Vagina (tissue), 2 donors: ENCODE measurements around the gene ZDHHC22.
A peak's percentile ranks its signal among the peaks of the same experiment; 100 is the strongest.

Experiments
- CTCF ChIP-seq, 3 experiments: fragments of 450-650 bp in 2 of 3; fragments of 200-600 bp in 1 of 3; sonication (generic) in 1 of 3; IDR thresholded peaks; one replicate each; pipeline ENCODE4 v1.5.1; 2017 to 2019; ENCODE audit warnings: antibody characterized with exemption in 3 of 3, mild to moderate bottlenecking in 2 of 3, moderate library complexity in 2 of 3
- POLR2AphosphoS5 ChIP-seq, 2 donors: sonication (generic); formaldehyde crosslinking; IDR thresholded peaks; one replicate each; pipeline ENCODE4 v1.9.0; 2017; ENCODE audit warnings: antibody characterized with exemption in 2 of 2, mild to moderate bottlenecking in 2 of 2, low read depth in 1 of 2; ENCODE audit not compliant: insufficient read depth in 1 of 2

- TF ChIP-seq CTCF (IDR thresholded peaks at IDR 0.05) (no peak), POLR2AphosphoS5 (IDR thresholded peaks at IDR 0.05; ENCODE audit: insufficient read depth in 1 of 2, low read depth in 1 of 2) (peak in 1 of 2 donors; percentile 82)
These were observed 53.4 kb downstream of the ZDHHC22 start for GRCh38 chr14:77088219-77088618.
